SK-N-SH (cell line): ENCODE results near the gene CYFIP2. TPM values are rescaled to one million over a fixed set of nuclear protein-coding genes. Genes with fewer than 3 reads are reported as not detected.

Experiments
- CTCF ChIA-PET: fragments of 300-600, 350-600 bp; formaldehyde crosslinking; extraction: SDS; loops from one replicate; lab custom pipeline; 2021; lab: Yijun Ruan, JAX
- POLR2A ChIA-PET: fragments of 350-600 bp; sonication (Branson Sonifier 250); formaldehyde crosslinking; extraction: SDS; loops from one replicate; lab custom pipeline; 2020; ENCODE audit warnings: antibody characterized with exemption, inconsistent platforms; lab: Yijun Ruan, JAX
- DNase-seq: peaks from one replicate; pipeline ENCODE4 v3.0.0; 2012
- H2AFZ ChIP-seq: fragments of 200-600 bp; sonication (generic); 2 replicates; pipeline ENCODE4 v1.8.1; 2016; ENCODE audit warnings: antibody characterized with exemption, mild to moderate bottlenecking, low read depth
- H3F3A ChIP-seq: fragments of 200-600 bp; sonication (generic); replicated peaks from 2 replicates; pipeline ENCODE3; 2016; ENCODE audit warnings: antibody characterized with exemption, mild to moderate bottlenecking; ENCODE audit not compliant: insufficient read depth
- H3K27ac ChIP-seq, 2 experiments: fragments of 200-500 bp in 1 of 2; fragments of 200-600 bp in 1 of 2; sonication (Bioruptor generic) in 1 of 2; sonication (generic), shearing (Covaris generic) in 1 of 2; 2 replicates each; pipeline versions ENCODE4 v1.5.1 to v1.6.1; 2014 to 2016; ENCODE audit warnings: low read depth in 2 of 2, inconsistent platforms in 1 of 2, low read length in 1 of 2, mild to moderate bottlenecking in 1 of 2, mixed read lengths in 1 of 2
- H3K27me3 ChIP-seq: fragments of 200-600 bp; sonication (generic), shearing (Covaris generic); 2 replicates; pipeline ENCODE4 v1.6.1; 2016; ENCODE audit warnings: mixed run types; ENCODE audit not compliant: insufficient read depth
- H3K36me3 ChIP-seq, 2 experiments: fragments of 200-500 bp in 1 of 2; fragments of 200-600 bp in 1 of 2; sonication (Bioruptor generic) in 1 of 2; sonication (generic) in 1 of 2; replicated peaks in 1 of 2; 2 replicates each; pipeline versions ENCODE3 to v1.5.1; 2014 to 2016; ENCODE audit warnings: low read length in 1 of 2, mild to moderate bottlenecking in 1 of 2; ENCODE audit not compliant: insufficient read depth in 2 of 2, control insufficient read depth in 1 of 2
- H3K4me1 ChIP-seq, 2 experiments: fragments of 200-500 bp in 1 of 2; fragments of 200-600 bp in 1 of 2; sonication (Bioruptor generic) in 1 of 2; sonication (generic), shearing (Covaris generic) in 1 of 2; 2 replicates each; pipeline versions ENCODE4 v1.5.1 to v1.6.1; 2014 to 2016; ENCODE audit warnings: low read depth in 1 of 2, low read length in 1 of 2, mixed run types in 1 of 2; ENCODE audit not compliant: insufficient read depth in 2 of 2, control insufficient read depth in 1 of 2
- H3K4me2 ChIP-seq: fragments of 200-600 bp; sonication (generic), shearing (Covaris generic); 2 replicates; pipeline ENCODE4 v1.6.1; 2017; ENCODE audit warnings: mixed run types
- H3K4me3 ChIP-seq, 2 experiments: fragments of 200-500 bp in 1 of 2; fragments of 200-600 bp in 1 of 2; sonication (Bioruptor generic) in 1 of 2; sonication (generic), shearing (Covaris generic) in 1 of 2; 2 replicates each; pipeline versions ENCODE4 v1.5.1 to v1.8.1; 2014 to 2016; ENCODE audit warnings: low read depth in 2 of 2, inconsistent platforms in 1 of 2, low read length in 1 of 2, mild to moderate bottlenecking in 1 of 2, mixed read lengths in 1 of 2, moderate library complexity in 1 of 2
- H3K79me2 ChIP-seq: fragments of 200-600 bp; sonication (generic); 2 replicates; pipeline ENCODE4 v1.8.1; 2017; ENCODE audit warnings: mild to moderate bottlenecking; ENCODE audit not compliant: insufficient read depth
- H3K9ac ChIP-seq: fragments of 200-600 bp; sonication (generic); 2 replicates; pipeline ENCODE4 v1.6.1; 2017; ENCODE audit warnings: mixed run types
- H3K9me2 ChIP-seq: fragments of 200-600 bp; sonication (generic); 2 replicates; pipeline ENCODE4 v1.6.1; 2017; ENCODE audit warnings: mixed run types
- H3K9me3 ChIP-seq: fragments of 200-600 bp; sonication (generic); 2 replicates; pipeline ENCODE4 v1.6.1; 2017; ENCODE audit warnings: mixed run types, mild to moderate bottlenecking, moderate library complexity
- H4K20me1 ChIP-seq: fragments of 200-600 bp; sonication (generic); 2 replicates; pipeline ENCODE4 v1.6.1; 2017; ENCODE audit warnings: mild to moderate bottlenecking, mixed run types; ENCODE audit not compliant: insufficient read depth
- CHD2 ChIP-seq: fragments of 150-350 bp; IDR thresholded peaks from 2 replicates; pipeline ENCODE4 v1.6.1; 2018; ENCODE audit warnings: low read length; ENCODE audit not compliant: partially characterized antibody
- CTCF ChIP-seq: fragments of 200-600 bp; sonication (generic); IDR thresholded peaks from 2 replicates; pipeline ENCODE4 v1.6.1; 2017; ENCODE audit warnings: antibody characterized with exemption, mild to moderate bottlenecking, moderate library complexity
- FOSL2 ChIP-seq: IDR thresholded peaks from 2 replicates; pipeline ENCODE4 v1.4.0; 2012; ENCODE audit warnings: low read depth, mild to moderate bottlenecking, moderate library complexity, borderline replicate concordance
- FOXM1 ChIP-seq: IDR thresholded peaks from 2 replicates; pipeline ENCODE4 v1.4.0; 2012; ENCODE audit warnings: low read depth, mild to moderate bottlenecking
- JUND ChIP-seq: IDR thresholded peaks from 2 replicates; pipeline ENCODE4 v1.4.0; 2012
- MAX ChIP-seq: IDR thresholded peaks from 2 replicates; pipeline ENCODE4 v1.4.0; 2012; ENCODE audit warnings: low read depth
- MEF2A ChIP-seq: IDR thresholded peaks from 2 replicates; pipeline ENCODE4 v1.4.0; 2012; ENCODE audit warnings: low read depth, borderline replicate concordance
- NRF1 ChIP-seq: IDR thresholded peaks from 2 replicates; pipeline ENCODE4 v1.6.1; 2012; ENCODE audit warnings: low read depth, mild to moderate bottlenecking, low read length
- RCOR1 ChIP-seq: fragments of 150-350 bp; IDR thresholded peaks from 2 replicates; pipeline ENCODE4 v1.6.1; 2017; ENCODE audit warnings: antibody characterized with exemption, low read length
- TAF1 ChIP-seq: IDR thresholded peaks from 2 replicates; pipeline ENCODE4 v1.6.1; 2012; ENCODE audit warnings: low read depth, mild to moderate bottlenecking, low read length, moderate library complexity, borderline replicate concordance
- TCF12 ChIP-seq: IDR thresholded peaks from 2 replicates; pipeline ENCODE4 v1.4.0; 2012
- TEAD4 ChIP-seq: IDR thresholded peaks from 2 replicates; pipeline ENCODE4 v1.4.0; 2012; ENCODE audit warnings: mild to moderate bottlenecking, borderline replicate concordance; ENCODE audit not compliant: insufficient read depth
- USF1 ChIP-seq: IDR thresholded peaks from 2 replicates; pipeline ENCODE4 v1.4.0; 2012; ENCODE audit warnings: low read depth, borderline replicate concordance
- USF2 ChIP-seq: fragments of 150-350 bp; IDR thresholded peaks from 2 replicates; pipeline ENCODE4 v1.6.1; 2017; ENCODE audit warnings: antibody characterized with exemption, low read length, low read depth, borderline replicate concordance
- YY1 ChIP-seq: IDR thresholded peaks from 2 replicates; pipeline ENCODE4 v1.4.0; 2012; ENCODE audit warnings: low read depth, mild to moderate bottlenecking
- WGBS: methylation state at CpG from one replicate; pipeline ENCODE4 v1.1.6; 2017; ENCODE audit warnings: low lambda C conversion rate; 5-methylcytosine and 5-hydroxymethylcytosine counted together
- polyA plus RNA-seq, 3 experiments: library from polyadenylated mRNA; depleted of rRNA; stranded (reverse); fragments of >200 nt; gene quantifications; 2 replicates each; pipeline ENCODE4 v1.2.3, GENCODE V29; 2012

Gene CYFIP2
- polyA plus RNA-seq, 1 of the 3 experiments (the other 2 are of a cell fraction): 20.1 TPM

GRCh38 chr5:157384971-157385709, 119.2 kb downstream of the CYFIP2 start (continued):
- TF ChIP-seq USF2: no peak
- peak; percentile 98 for TF ChIP-seq TEAD4
- TF ChIP-seq MEF2A: peak; percentile 74
- peak; percentile 70 for TF ChIP-seq CHD2
- TF ChIP-seq MAX: peak; percentile 65; the same call in 1 of the 2 replicates
- peak; percentile 90 for TF ChIP-seq JUND
- 0 out of 2 replicates have a peak, but pooled peaks have one; percentile 11 for TF ChIP-seq USF1
- no peak; the same call in 1 of the 2 replicates for TF ChIP-seq YY1
- no peak for TF ChIP-seq NRF1
- TF ChIP-seq FOXM1: peak; percentile 97

- H3K9ac ChIP-seq: peak overlapping the region; percentile 82
- H3K4me1 ChIP-seq: peaks cover 55 to 70% of the 10 kb centered on the region in 2 experiments
- peak overlapping the region; percentile 97 to 99 for H3K27ac ChIP-seq
- no peaks in the 10 kb centered on the region for H3K9me3 ChIP-seq
- H3F3A ChIP-seq: peaks cover 67% of the 10 kb centered on the region
- no peak overlapping the region for H3K4me3 ChIP-seq
- 13% methylated on average over 1 of the region's 1 CpG for WGBS
- TF ChIP-seq TAF1 (no peak), CHD2 (no peak), RCOR1 (no peak), FOSL2 (no peak), TCF12 (no peak), CTCF (0 out of 2 replicates have a peak, but pooled peaks have one; percentile 7)
- ChIA-PET POLR2A (no interaction called here), CTCF (interaction anchor here (1.1 kb wide), 1 partner anchor 59 kb away, joined by 6 read pairs; no protein-coding TSS in a partner anchor)
- H3K9me2 ChIP-seq: no peaks in the 10 kb centered on the region
- H2AFZ ChIP-seq: no peak overlapping the region
- no peaks in the 10 kb centered on the region for H3K27me3 ChIP-seq
- peak overlapping the region; percentile 68 for H3K4me2 ChIP-seq
- H4K20me1 ChIP-seq: no peaks in the 10 kb centered on the region
- peaks cover 10% of the 10 kb centered on the region for H3K79me2 ChIP-seq
- H3K36me3 ChIP-seq: peaks cover 1 to 4% of the 10 kb centered on the region in 2 experiments
- DNase-seq: no peak
Observed at GRCh38 chr5:157387041-157387563, 121.2 kb downstream of the CYFIP2 start.
